Activated CD8-positive, alpha-beta T cell treated with anti-CD3 and anti-CD28 coated beads for 36 hours (primary cell): Measurements from ENCODE around the gene CD300LG. TPM values are rescaled to one million over a fixed set of nuclear protein-coding genes. Genes with fewer than 3 reads are reported as not detected.

Source experiments
- ATAC-seq: fragments of 200-7000 bp; cut with Tn5 transposase; one replicate; pipeline ENCODE4 v1.10.0; 2021; ENCODE audit warnings: mild to moderate bottlenecking, moderate library complexity
- CTCF ChIA-PET: fragments of 350-600 bp; sonication (Branson Sonifier 250); formaldehyde crosslinking; loops from one replicate; lab custom pipeline; 2021; ENCODE audit warnings: antibody characterized with exemption; lab: Charles Lee
- POLR2A ChIA-PET: fragments of 350-600 bp; sonication (Branson Sonifier 250); formaldehyde crosslinking; loops from one replicate; lab custom pipeline; 2021; ENCODE audit warnings: antibody characterized with exemption; lab: Charles Lee
- DNase-seq: peaks from one replicate; pipeline ENCODE4 v3.0.0-alpha.2; 2020
- H3K27ac Mint-ChIP-seq: one replicate; pipeline ENCODE4 v1.8.0; 2021; ENCODE audit warnings: mild to moderate bottlenecking, mixed read lengths
- H3K27me3 Mint-ChIP-seq: one replicate; pipeline ENCODE4 v1.8.0; 2021; ENCODE audit warnings: mixed read lengths
- H3K36me3 Mint-ChIP-seq: one replicate; pipeline ENCODE4 v1.8.0; 2021; ENCODE audit warnings: low read depth, mixed read lengths
- H3K4me1 Mint-ChIP-seq: one replicate; pipeline ENCODE4 v1.8.0; 2021; ENCODE audit warnings: low read depth, mixed read lengths
- H3K4me3 Mint-ChIP-seq: one replicate; pipeline ENCODE4 v1.8.0; 2021; ENCODE audit warnings: mild to moderate bottlenecking, moderate library complexity, mixed read lengths
- H3K9me3 Mint-ChIP-seq: one replicate; pipeline ENCODE4 v1.8.0; 2021; ENCODE audit warnings: mixed read lengths
- CTCF ChIP-seq: fragments of 200-600 bp; IDR thresholded peaks from one replicate; pipeline ENCODE4 v1.8.0; 2022; ENCODE audit warnings: antibody characterized with exemption, mild to moderate bottlenecking
- intact Hi-C: fragments of 100-400 bp; cut with micrococcal nuclease; formaldehyde crosslinking; loops from one replicate; pipeline ENCODE4 v1.10.0; 2022
- total RNA-seq, 2 experiments: library from RNA; stranded (reverse); gene quantifications; one replicate each; pipeline ENCODE4 v1.2.3, GENCODE V29; 2021

The CD300LG gene
- total RNA-seq, 2 experiments from 2014 or later = not detected

GRCh38 chr17:43845766-43846165 lies 1.2 kb upstream of the CD300LG start:
- no peaks in the 10 kb centered on the region for H3K4me1 Mint-ChIP-seq

GRCh38 chr17:43846221-43846712 lies 709 bp upstream of the CD300LG start:
- Mint-ChIP-seq H3K27me3 (peaks cover 12% of the 10 kb centered on the region), H3K4me3 (no peak overlapping the region), H3K36me3 (no peaks in the 10 kb centered on the region), H3K9me3 (no peaks in the 10 kb centered on the region), H3K4me1 (no peaks in the 10 kb centered on the region), H3K27ac (no peak overlapping the region)
- TF ChIP-seq CTCF = peak; percentile 95
- CTCF ChIA-PET = interaction anchor here (0.6 to 2.8 kb wide), 43 partner anchors 8 to 405 kb away, joined by 3 to 29 read pairs (median 4); partner anchors contain the start of genes CFAP97D1 and DUSP3
- POLR2A ChIA-PET = interaction anchor here (1.8 kb wide), 1 partner anchor 14 kb away, joined by 5 read pairs; no protein-coding TSS in a partner anchor
- intact Hi-C loops = no loop called here
- ATAC-seq = peak; percentile 100
- peak; percentile 85 for DNase-seq

More at GRCh38 chr17:43845766-43846165, 1.2 kb upstream of the CD300LG start:
- no peak overlapping the region for H3K27ac Mint-ChIP-seq
- ATAC-seq = no peak
- POLR2A ChIA-PET = interaction anchor here (1.8 kb wide), 1 partner anchor 14 kb away, joined by 5 read pairs; no protein-coding TSS in a partner anchor
- H3K4me3 Mint-ChIP-seq = no peak overlapping the region
- H3K9me3 Mint-ChIP-seq = no peaks in the 10 kb centered on the region
- TF ChIP-seq CTCF = no peak
- peaks cover 11% of the 10 kb centered on the region for H3K27me3 Mint-ChIP-seq
- CTCF ChIA-PET = interaction anchor here (0.6 to 2.8 kb wide), 34 partner anchors 8 to 405 kb away, joined by 3 to 29 read pairs (median 4); partner anchors contain the start of gene DUSP3
- DNase-seq = no peak
- no peaks in the 10 kb centered on the region for H3K36me3 Mint-ChIP-seq
- intact Hi-C loops = no loop called here

GRCh38 chr17:43848601-43849000 lies 1.6 kb downstream of the CD300LG start:
- no peaks in the 10 kb centered on the region for H3K4me1 Mint-ChIP-seq
- no peak for ATAC-seq
- POLR2A ChIA-PET = no interaction called here
- CTCF ChIA-PET = no interaction called here
- H3K4me3 Mint-ChIP-seq = no peak overlapping the region
- TF ChIP-seq CTCF = no peak
- no peak for DNase-seq
- no peaks in the 10 kb centered on the region for H3K9me3 Mint-ChIP-seq
- H3K27me3 Mint-ChIP-seq = peaks cover 15% of the 10 kb centered on the region
- intact Hi-C loops = no loop called here
- no peaks in the 10 kb centered on the region for H3K36me3 Mint-ChIP-seq
- H3K27ac Mint-ChIP-seq = no peak overlapping the region

GRCh38 chr17:43849116-43849515 lies 2.1 kb downstream of the CD300LG start:
- no peak for TF ChIP-seq CTCF
- ATAC-seq (no peak), DNase-seq (no peak)
- ChIA-PET POLR2A (interaction anchor here (0.6 kb wide), 1 partner anchor 144 kb away, joined by 3 read pairs; no protein-coding TSS in a partner anchor), CTCF (no interaction called here)
- H3K36me3 Mint-ChIP-seq = no peaks in the 10 kb centered on the region
- intact Hi-C loops = no loop called here
- H3K9me3 Mint-ChIP-seq = no peaks in the 10 kb centered on the region
- no peak overlapping the region for H3K27ac Mint-ChIP-seq
- no peak overlapping the region for H3K4me3 Mint-ChIP-seq
- H3K27me3 Mint-ChIP-seq = peaks cover 15% of the 10 kb centered on the region
- H3K4me1 Mint-ChIP-seq = no peaks in the 10 kb centered on the region

GRCh38 chr17:43852571-43852970 lies 5.6 kb downstream of the CD300LG start:
- intact Hi-C loops = no loop called here
- TF ChIP-seq CTCF = no peak
- no peaks in the 10 kb centered on the region for H3K4me1 Mint-ChIP-seq
- no peaks in the 10 kb centered on the region for H3K36me3 Mint-ChIP-seq
- CTCF ChIA-PET = interaction anchor here (1.5 kb wide), 1 partner anchor 86 kb away, joined by 5 read pairs; no protein-coding TSS in a partner anchor
- POLR2A ChIA-PET = no interaction called here
- no peak overlapping the region for H3K4me3 Mint-ChIP-seq
- peaks cover 13% of the 10 kb centered on the region for H3K27me3 Mint-ChIP-seq
- DNase-seq (no peak), ATAC-seq (no peak)
- no peak overlapping the region for H3K27ac Mint-ChIP-seq
- no peaks in the 10 kb centered on the region for H3K9me3 Mint-ChIP-seq
